ENCODE results near the gene AACS. TPM values are rescaled to one million over a fixed set of nuclear protein-coding genes. Genes with fewer than 3 reads are reported as not detected.
"Not testable (repeated sequence)": the region's sequence is repeated elsewhere in the genome, so short reads cannot be mapped to it uniquely, and the experiment has no call there.

AACS gene
- total RNA-seq, 1 donor from 2014 or later = 77.6 TPM

DNA sequence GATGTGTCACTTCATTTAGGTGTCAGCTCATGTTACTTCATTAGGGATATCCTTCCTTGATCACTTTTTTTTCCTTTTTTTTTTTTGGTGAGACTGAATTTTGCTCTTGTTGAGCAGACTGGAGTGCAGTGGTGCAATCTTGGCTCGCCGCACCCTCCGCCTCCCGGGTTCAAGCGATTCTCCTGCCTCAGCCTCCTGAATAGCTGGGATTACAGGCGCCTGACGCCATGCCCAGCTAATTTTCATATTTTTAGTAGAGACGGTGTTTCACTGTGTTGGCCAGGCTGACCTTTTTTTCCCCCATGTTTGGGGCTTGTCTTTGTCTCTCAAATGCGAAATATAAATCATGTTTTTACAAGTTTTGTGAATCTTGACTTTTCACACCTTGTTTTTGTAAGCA, 9.6 kb upstream of the AACS start:
- H3K27me3 Mint-ChIP-seq (ENCODE audit: unreplicated experiment) = peaks cover 8% of the 10 kb centered on the region
- H3K9me3 Mint-ChIP-seq (ENCODE audit: unreplicated experiment) = no peaks in the 10 kb centered on the region
- H3K4me1 Mint-ChIP-seq (ENCODE audit: unreplicated experiment) = peaks cover 9% of the 10 kb centered on the region
- H3K4me3 Mint-ChIP-seq (ENCODE audit: unreplicated experiment) = no peak overlapping the region
- H3K36me3 Mint-ChIP-seq (ENCODE audit: low read depth, unreplicated experiment) = no peaks in the 10 kb centered on the region
- H3K27ac Mint-ChIP-seq (ENCODE audit: unreplicated experiment) = peak overlapping the region; percentile 5
- DNase-seq (ENCODE audit: low spot score) = no peak
- TF ChIP-seq, protein P1, sequence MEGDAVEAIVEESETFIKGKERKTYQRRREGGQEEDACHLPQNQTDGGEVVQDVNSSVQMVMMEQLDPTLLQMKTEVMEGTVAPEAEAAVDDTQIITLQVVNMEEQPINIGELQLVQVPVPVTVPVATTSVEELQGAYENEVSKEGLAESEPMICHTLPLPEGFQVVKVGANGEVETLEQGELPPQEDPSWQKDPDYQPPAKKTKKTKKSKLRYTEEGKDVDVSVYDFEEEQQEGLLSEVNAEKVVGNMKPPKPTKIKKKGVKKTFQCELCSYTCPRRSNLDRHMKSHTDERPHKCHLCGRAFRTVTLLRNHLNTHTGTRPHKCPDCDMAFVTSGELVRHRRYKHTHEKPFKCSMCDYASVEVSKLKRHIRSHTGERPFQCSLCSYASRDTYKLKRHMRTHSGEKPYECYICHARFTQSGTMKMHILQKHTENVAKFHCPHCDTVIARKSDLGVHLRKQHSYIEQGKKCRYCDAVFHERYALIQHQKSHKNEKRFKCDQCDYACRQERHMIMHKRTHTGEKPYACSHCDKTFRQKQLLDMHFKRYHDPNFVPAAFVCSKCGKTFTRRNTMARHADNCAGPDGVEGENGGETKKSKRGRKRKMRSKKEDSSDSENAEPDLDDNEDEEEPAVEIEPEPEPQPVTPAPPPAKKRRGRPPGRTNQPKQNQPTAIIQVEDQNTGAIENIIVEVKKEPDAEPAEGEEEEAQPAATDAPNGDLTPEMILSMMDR (IDR thresholded peaks at IDR 0.05; ENCODE audit: unreplicated experiment) = no peak

DNA sequence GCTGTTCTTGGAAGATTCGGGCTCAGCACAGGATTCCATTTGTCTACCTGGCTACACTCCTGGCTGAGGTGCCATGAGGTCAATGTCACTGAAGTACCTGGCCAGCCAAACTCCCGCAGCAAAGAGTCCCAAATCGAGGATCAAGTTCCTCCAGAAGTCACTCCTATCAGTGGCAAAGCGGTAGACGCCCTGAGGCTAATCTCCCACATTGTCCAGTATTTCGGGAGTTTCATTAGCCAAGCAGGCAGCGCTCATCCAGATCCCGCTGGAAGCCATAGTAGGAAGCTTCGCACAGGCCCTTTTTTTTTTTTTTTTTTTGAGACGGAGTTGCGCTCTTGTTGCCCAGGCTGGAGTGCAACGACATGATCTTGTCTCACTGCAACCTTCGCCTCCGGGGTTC, 8.9 kb upstream of the AACS start:
- Mint-ChIP-seq H3K27me3 (ENCODE audit: unreplicated experiment) (peaks cover 8% of the 10 kb centered on the region), H3K4me3 (ENCODE audit: unreplicated experiment) (no peak overlapping the region), H3K36me3 (ENCODE audit: low read depth, unreplicated experiment) (no peaks in the 10 kb centered on the region), H3K27ac (ENCODE audit: unreplicated experiment) (peak overlapping the region; percentile 64), H3K9me3 (ENCODE audit: unreplicated experiment) (no peaks in the 10 kb centered on the region), H3K4me1 (ENCODE audit: unreplicated experiment) (peaks cover 9% of the 10 kb centered on the region)
- TF ChIP-seq, protein P1 (IDR thresholded peaks at IDR 0.05; ENCODE audit: unreplicated experiment) = no peak
- DNase-seq (ENCODE audit: low spot score) = no peak

DNA sequence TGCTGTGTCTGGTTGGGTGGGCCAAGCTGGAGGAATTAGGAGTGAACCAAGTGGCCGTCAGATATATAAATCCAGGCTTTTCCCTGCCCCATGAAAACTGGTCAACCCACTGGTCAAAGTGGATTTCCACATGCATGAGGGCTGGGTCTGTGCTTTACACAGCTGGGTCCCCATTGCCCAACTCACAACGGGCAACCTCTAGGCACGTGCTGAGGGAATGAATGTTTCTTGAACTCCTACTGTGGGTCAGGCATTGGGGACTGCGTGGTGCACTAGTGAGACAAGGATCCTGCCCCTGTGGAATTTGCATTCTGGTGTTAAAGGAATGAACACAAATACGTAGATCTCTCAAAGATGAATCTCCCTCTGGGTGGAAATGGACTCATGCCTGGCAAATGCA, 7.5 kb upstream of the AACS start:
- Mint-ChIP-seq H3K27me3 (ENCODE audit: unreplicated experiment) (peaks cover 8% of the 10 kb centered on the region), H3K4me1 (ENCODE audit: unreplicated experiment) (peaks cover 9% of the 10 kb centered on the region), H3K9me3 (ENCODE audit: unreplicated experiment) (no peaks in the 10 kb centered on the region), H3K36me3 (ENCODE audit: low read depth, unreplicated experiment) (no peaks in the 10 kb centered on the region), H3K4me3 (ENCODE audit: unreplicated experiment) (no peak overlapping the region), H3K27ac (ENCODE audit: unreplicated experiment) (no peak overlapping the region)
- DNase-seq (ENCODE audit: low spot score) = no peak
- TF ChIP-seq, protein P1 (IDR thresholded peaks at IDR 0.05; ENCODE audit: unreplicated experiment) = no peak

DNA sequence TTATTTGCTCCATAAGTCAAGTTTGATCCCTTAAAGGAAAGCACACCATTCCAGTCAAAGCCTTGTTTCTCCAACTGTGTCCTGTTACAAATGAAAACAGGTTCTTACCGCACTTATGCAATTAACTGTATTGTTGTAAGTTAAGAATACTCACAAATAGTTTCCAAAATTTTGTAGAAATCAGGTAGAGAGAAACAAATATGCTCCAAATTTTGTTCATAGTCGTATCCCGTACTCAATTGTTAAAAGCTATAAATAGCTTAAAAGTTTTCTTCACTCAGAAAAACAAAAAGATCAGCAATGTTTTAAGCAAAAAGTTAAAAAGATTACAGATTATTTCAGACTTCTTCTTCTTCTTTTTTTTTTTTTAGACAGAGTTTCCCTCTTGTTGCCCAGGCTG, 4.0 kb upstream of the AACS start:
- H3K4me1 Mint-ChIP-seq (ENCODE audit: unreplicated experiment) = peaks cover 7% of the 10 kb centered on the region
- H3K36me3 Mint-ChIP-seq (ENCODE audit: low read depth, unreplicated experiment) = no peaks in the 10 kb centered on the region
- H3K9me3 Mint-ChIP-seq (ENCODE audit: unreplicated experiment) = no peaks in the 10 kb centered on the region
- no peak overlapping the region for H3K4me3 Mint-ChIP-seq (ENCODE audit: unreplicated experiment)
- no peak overlapping the region for H3K27ac Mint-ChIP-seq (ENCODE audit: unreplicated experiment)
- H3K27me3 Mint-ChIP-seq (ENCODE audit: unreplicated experiment) = peaks cover 10% of the 10 kb centered on the region
- TF ChIP-seq, protein P1 (IDR thresholded peaks at IDR 0.05; ENCODE audit: unreplicated experiment) = no peak
- no peak for DNase-seq (ENCODE audit: low spot score)

DNA sequence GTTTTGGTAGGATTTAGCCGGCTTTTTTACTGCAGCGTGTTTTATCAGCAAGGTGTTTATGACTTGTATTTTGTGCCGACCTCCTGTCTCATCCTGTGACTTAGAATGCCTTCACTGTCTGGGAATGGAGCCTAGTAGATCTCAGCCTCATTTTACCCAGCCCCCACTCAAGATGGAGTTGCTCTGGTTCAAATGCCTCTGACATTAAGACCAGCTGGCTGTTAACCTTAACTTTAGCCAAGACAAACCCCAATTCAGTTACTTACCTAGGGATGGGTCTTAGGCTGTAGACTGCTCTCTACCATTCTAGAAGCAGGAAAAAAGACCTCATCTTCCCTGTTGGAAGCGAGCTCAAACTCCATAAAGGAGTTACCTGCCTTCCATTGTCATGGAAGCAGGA, 1.7 kb upstream of the AACS start:
- H3K9me3 Mint-ChIP-seq (ENCODE audit: unreplicated experiment); DNase-seq (ENCODE audit: low spot score); H3K36me3 Mint-ChIP-seq (ENCODE audit: low read depth, unreplicated experiment); H3K27ac Mint-ChIP-seq (ENCODE audit: unreplicated experiment); H3K4me3 Mint-ChIP-seq (ENCODE audit: unreplicated experiment); H3K27me3 Mint-ChIP-seq (ENCODE audit: unreplicated experiment): not testable (repeated sequence)
- peaks cover 20% of the 10 kb centered on the region for H3K4me1 Mint-ChIP-seq (ENCODE audit: unreplicated experiment)

DNA sequence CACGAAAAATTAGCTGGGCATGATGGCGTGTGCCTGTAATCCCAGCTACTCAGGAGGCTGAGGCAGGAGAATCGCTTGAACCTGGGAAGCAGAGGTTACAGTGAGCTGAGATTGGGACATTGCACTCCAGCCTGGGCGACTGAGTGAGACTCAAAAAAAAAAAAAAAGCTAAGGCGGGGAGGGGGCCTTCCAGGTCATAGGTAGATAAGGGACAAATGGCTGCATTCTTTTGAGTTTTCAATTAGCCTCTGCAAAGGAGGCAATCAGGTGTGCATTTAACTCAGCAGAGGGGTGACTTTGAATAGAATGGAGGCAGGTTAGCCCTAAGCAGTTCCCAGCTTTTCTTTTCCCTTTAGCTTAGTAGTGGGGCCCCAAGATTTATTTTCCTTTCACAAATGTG, 743 bp upstream of the AACS start:
- Mint-ChIP-seq H3K36me3 (ENCODE audit: low read depth, unreplicated experiment) (peaks cover 4% of the 10 kb centered on the region), H3K9me3 (ENCODE audit: unreplicated experiment) (no peaks in the 10 kb centered on the region), H3K4me3 (ENCODE audit: unreplicated experiment) (peak overlapping the region; percentile 82), H3K27ac (ENCODE audit: unreplicated experiment) (peak overlapping the region; percentile 36), H3K4me1 (ENCODE audit: unreplicated experiment) (peaks cover 20% of the 10 kb centered on the region), H3K27me3 (ENCODE audit: unreplicated experiment) (peaks cover 6% of the 10 kb centered on the region)
- DNase-seq (ENCODE audit: low spot score) = no peak
- TF ChIP-seq, protein P1 (IDR thresholded peaks at IDR 0.05; ENCODE audit: unreplicated experiment) = no peak

All from endothelial cell (in vitro differentiated cells).